Smooth muscle cell (in vitro differentiated cells): ENCODE results near the gene ARHGEF33. TPM values are rescaled to one million over a fixed set of nuclear protein-coding genes. Genes with fewer than 3 reads are reported as not detected.
A peak's percentile ranks its signal among the peaks of the same experiment; 100 is the strongest.

Experiments used
- DNase-seq: peaks from one replicate; lab custom pipeline; 2025; ENCODE audit not compliant: unreplicated experiment; lab: John Stamatoyannopoulos, UW
- H2AFZ ChIP-seq: fragments of 200-600 bp; sonication (generic); 2 replicates; pipeline ENCODE4 v1.6.0; 2016; ENCODE audit warnings: antibody characterized with exemption, low read depth, mild to moderate bottlenecking
- H3F3A ChIP-seq: fragments of 200-600 bp; sonication (generic); 2 replicates; pipeline ENCODE4 v1.6.0; 2017; ENCODE audit warnings: antibody characterized with exemption, low read depth
- H3K27ac ChIP-seq: fragments of 200-600 bp; sonication (generic); 2 replicates; pipeline ENCODE4 v1.5.1; 2016; ENCODE audit warnings: low read depth, mild to moderate bottlenecking
- H3K27me3 ChIP-seq: fragments of 200-600 bp; sonication (generic); 2 replicates; pipeline ENCODE4 v1.6.1; 2016; ENCODE audit warnings: low read depth, mild to moderate bottlenecking
- H3K36me3 ChIP-seq: fragments of 200-600 bp; sonication (generic); 2 replicates; pipeline ENCODE4 v1.5.1; 2016; ENCODE audit warnings: low read depth
- H3K4me1 ChIP-seq: fragments of 200-600 bp; sonication (generic); 2 replicates; pipeline ENCODE4 v1.5.1; 2016; ENCODE audit warnings: low read depth
- H3K4me2 ChIP-seq: fragments of 200-600 bp; sonication (generic); 2 replicates; pipeline ENCODE4 v1.6.0; 2016; ENCODE audit warnings: mild to moderate bottlenecking
- H3K4me3 ChIP-seq: fragments of 200-600 bp; sonication (generic); 2 replicates; pipeline ENCODE4 v1.5.1; 2016; ENCODE audit warnings: mild to moderate bottlenecking
- H3K79me2 ChIP-seq: fragments of 200-600 bp; sonication (generic); 2 replicates; pipeline ENCODE4 v1.6.0; 2016; ENCODE audit warnings: low read depth, mild to moderate bottlenecking
- H3K9ac ChIP-seq: fragments of 200-600 bp; sonication (generic); 2 replicates; pipeline ENCODE4 v1.6.0; 2016; ENCODE audit warnings: low read depth
- H3K9me3 ChIP-seq: fragments of 200-600 bp; sonication (generic); replicated peaks from 2 replicates; pipeline ENCODE4 v1.5.1; 2016; ENCODE audit warnings: low read depth
- H4K20me1 ChIP-seq: fragments of 200-600 bp; sonication (generic); 2 replicates; pipeline ENCODE4 v1.6.0; 2016; ENCODE audit warnings: low read depth
- WGBS: methylation state at CpG from one replicate; pipeline ENCODE4 v1.1.7; 2016; ENCODE audit warnings: low lambda C conversion rate; 5-methylcytosine and 5-hydroxymethylcytosine counted together
- polyA plus RNA-seq: library from polyadenylated mRNA; unstranded; fragments of >200 nt; fragmentation: Nextera tagmentation; extraction: Ambion mirVana; gene quantifications from 2 replicates; pipeline ENCODE4 v1.2.1, GENCODE V29; 2016
- total RNA-seq: library from RNA; depleted of rRNA; stranded (reverse); fragments of >200 nt; gene quantifications from 2 replicates; pipeline ENCODE4 v1.2.3, GENCODE V29; 2014
- TF ChIP-seq, protein P1 (sequence below): fragments of 200-600 bp; sonication (generic); IDR thresholded peaks from 2 replicates; pipeline ENCODE4 v1.5.1; 2017; ENCODE audit warnings: borderline replicate concordance, mild to moderate bottlenecking, antibody characterized with exemption; ENCODE audit not compliant: insufficient read depth, poor library complexity, severe bottlenecking

Gene ARHGEF33
- total and polyA plus RNA-seq, 2 experiments from 2014 or later = 0.40 to 1.4 TPM

DNA sequence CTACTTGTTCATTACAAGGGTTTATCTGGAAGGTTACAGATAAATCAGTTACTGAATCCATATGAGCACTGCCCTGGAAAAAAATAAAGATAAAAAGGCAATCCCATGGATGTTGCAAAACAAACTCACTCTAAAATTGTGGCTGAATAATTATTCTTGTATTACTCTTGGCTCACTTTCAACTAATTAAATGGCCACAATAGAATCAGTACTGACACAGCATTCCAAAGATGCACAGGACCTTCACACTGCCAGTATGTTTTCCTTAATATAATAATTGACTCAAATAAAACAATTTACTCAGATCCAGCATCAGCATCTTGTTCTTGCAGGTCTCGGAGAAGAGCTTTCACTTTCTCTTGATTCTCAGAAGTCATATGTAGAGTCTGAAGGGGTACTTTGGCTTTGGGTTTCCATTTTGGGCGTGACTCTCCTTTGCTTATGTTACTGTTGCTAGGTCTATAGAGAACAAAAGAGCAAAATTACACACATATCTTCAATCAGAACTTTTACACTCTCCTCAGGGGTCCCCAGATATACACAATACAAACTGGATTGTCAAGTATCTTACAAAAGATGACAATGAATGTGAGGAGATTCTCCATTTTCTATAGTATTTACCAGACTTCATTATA, 26.5 kb upstream of the ARHGEF33 start:
- Histone ChIP-seq H3K9me3 (no peaks in the 10 kb centered on the region), H3K4me2 (no peak overlapping the region), H3K9ac (no peak overlapping the region), H3K27ac (no peak overlapping the region), H3K4me1 (no peaks in the 10 kb centered on the region), H3F3A (no peaks in the 10 kb centered on the region), H3K36me3 (peaks cover 38% of the 10 kb centered on the region), H3K4me3 (no peak overlapping the region), H2AFZ (no peak overlapping the region), H3K79me2 (no peaks in the 10 kb centered on the region), H4K20me1 (no peaks in the 10 kb centered on the region), H3K27me3 (no peaks in the 10 kb centered on the region)
- WGBS = 98% methylated on average over 2 of the region's 2 CpGs
- no peak for DNase-seq
- TF ChIP-seq, protein P1, sequence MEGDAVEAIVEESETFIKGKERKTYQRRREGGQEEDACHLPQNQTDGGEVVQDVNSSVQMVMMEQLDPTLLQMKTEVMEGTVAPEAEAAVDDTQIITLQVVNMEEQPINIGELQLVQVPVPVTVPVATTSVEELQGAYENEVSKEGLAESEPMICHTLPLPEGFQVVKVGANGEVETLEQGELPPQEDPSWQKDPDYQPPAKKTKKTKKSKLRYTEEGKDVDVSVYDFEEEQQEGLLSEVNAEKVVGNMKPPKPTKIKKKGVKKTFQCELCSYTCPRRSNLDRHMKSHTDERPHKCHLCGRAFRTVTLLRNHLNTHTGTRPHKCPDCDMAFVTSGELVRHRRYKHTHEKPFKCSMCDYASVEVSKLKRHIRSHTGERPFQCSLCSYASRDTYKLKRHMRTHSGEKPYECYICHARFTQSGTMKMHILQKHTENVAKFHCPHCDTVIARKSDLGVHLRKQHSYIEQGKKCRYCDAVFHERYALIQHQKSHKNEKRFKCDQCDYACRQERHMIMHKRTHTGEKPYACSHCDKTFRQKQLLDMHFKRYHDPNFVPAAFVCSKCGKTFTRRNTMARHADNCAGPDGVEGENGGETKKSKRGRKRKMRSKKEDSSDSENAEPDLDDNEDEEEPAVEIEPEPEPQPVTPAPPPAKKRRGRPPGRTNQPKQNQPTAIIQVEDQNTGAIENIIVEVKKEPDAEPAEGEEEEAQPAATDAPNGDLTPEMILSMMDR = no peak

DNA sequence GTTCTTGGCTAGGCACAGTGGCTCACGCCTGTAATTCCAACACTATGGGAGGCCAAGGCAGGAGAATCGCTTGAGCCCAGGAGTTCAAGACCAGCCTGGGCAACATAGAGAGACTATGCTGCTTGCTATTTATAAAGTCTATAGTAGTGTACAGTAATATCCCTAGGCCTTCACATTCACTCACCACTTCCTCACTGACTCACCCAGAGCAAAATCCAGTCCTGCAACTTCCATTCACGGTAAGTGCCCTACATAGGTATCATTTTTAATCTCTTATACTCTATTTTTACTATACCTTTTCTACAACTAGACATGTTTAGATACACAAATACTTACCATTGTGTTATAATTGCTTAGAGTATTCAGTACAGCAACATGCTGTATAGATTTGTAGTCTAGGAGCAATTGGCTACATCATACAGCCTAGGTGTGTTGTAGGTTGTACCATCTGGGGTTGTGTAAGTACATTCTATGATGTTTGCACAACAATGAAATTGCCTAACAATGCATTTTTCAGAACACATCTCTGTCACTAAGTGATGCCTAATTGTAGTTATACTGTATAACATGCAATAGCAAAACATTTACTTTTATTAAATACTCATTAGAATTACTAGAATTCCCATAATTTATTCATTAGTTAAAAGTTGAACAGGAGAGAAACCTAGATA, 22.8 kb upstream of the ARHGEF33 start:
- Histone ChIP-seq H2AFZ (no peak overlapping the region), H4K20me1 (no peaks in the 10 kb centered on the region), H3K9me3 (no peaks in the 10 kb centered on the region), H3K27me3 (no peaks in the 10 kb centered on the region), H3K79me2 (peaks cover 30% of the 10 kb centered on the region), H3K4me1 (no peaks in the 10 kb centered on the region), H3K36me3 (peaks cover 11% of the 10 kb centered on the region), H3F3A (no peaks in the 10 kb centered on the region), H3K4me2 (no peak overlapping the region), H3K27ac (peak overlapping the region; percentile 32), H3K9ac (no peak overlapping the region), H3K4me3 (no peak overlapping the region)
- TF ChIP-seq, protein P1 = no peak
- WGBS = 87% methylated on average over 3 of the region's 3 CpGs
- DNase-seq = no peak

DNA sequence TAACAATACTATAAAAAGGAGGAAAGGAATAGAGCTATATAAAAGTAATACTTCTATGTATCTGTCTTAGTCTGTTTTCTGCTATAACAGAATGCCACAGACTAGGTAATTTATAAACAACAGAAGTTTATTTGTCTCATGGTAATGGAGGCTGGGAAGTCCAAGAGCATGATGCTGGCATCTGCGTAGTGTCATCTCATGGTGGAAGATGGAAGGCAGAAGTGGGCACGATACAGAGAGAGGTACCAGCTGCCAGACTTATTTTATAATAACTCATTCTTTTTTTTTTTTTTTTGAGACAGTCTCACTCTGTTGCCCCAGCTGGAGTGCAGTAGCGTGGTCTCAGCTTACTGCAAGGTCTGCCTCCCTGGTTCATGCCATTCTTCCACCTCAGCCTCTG, 18.2 kb upstream of the ARHGEF33 start:
- TF ChIP-seq, protein P1 = no peak
- Histone ChIP-seq H3K9ac (no peak overlapping the region), H3K4me1 (peaks cover 6% of the 10 kb centered on the region), H3K27me3 (no peaks in the 10 kb centered on the region), H3K79me2 (peaks cover 61% of the 10 kb centered on the region), H3K4me3 (no peak overlapping the region), H2AFZ (no peak overlapping the region), H4K20me1 (no peaks in the 10 kb centered on the region), H3K9me3 (peaks cover 6% of the 10 kb centered on the region), H3F3A (no peaks in the 10 kb centered on the region), H3K27ac (no peak overlapping the region), H3K4me2 (no peak overlapping the region), H3K36me3 (no peaks in the 10 kb centered on the region)
- DNase-seq = no peak
- 100% methylated on average over 3 of the region's 3 CpGs for WGBS
